HepG2 (cell line): ENCODE results near the gene NFS1. TPM values are rescaled to one million over a fixed set of nuclear protein-coding genes. Genes with fewer than 3 reads are reported as not detected.

Experiments used
- ARNTL ChIP-seq: sonication (generic); formaldehyde crosslinking; IDR thresholded peaks from 2 replicates; pipeline ENCODE4 v1.4.0; 2020; ENCODE audit warnings: mild to moderate bottlenecking, missing genetic modification reagents
- ELF3 ChIP-seq: IDR thresholded peaks from 2 replicates; pipeline ENCODE4 v1.6.1; 2016; ENCODE audit warnings: missing genetic modification reagents, missing compliant biosample characterization
- EP300 ChIP-seq, 3 experiments: sonication (generic) in 1 of 3; formaldehyde crosslinking in 1 of 3; IDR thresholded peaks; 2 replicates each; pipeline versions ENCODE4 v1.5.1 to v1.6.1; 2011 to 2020; ENCODE audit warnings: low read depth in 2 of 3, low read length in 2 of 3, borderline replicate concordance in 1 of 3, improper control_type of control experiment in 1 of 3, mild to moderate bottlenecking in 1 of 3, missing genetic modification reagents in 1 of 3, moderate library complexity in 1 of 3
- JARID2 ChIP-seq: sonication (generic); formaldehyde crosslinking; IDR thresholded peaks from 2 replicates; pipeline ENCODE4 v1.8.1; 2023; ENCODE audit warnings: missing genetic modification reagents, inconsistent platforms; ENCODE audit not compliant: insufficient replicate concordance
- KLF13 ChIP-seq: sonication (generic); formaldehyde crosslinking; IDR thresholded peaks from 2 replicates; pipeline ENCODE4 v1.4.0; 2020; ENCODE audit warnings: mild to moderate bottlenecking, missing genetic modification reagents
- KLF15 ChIP-seq: sonication (generic); formaldehyde crosslinking; IDR thresholded peaks from 2 replicates; pipeline ENCODE4 v1.8.1; 2023; ENCODE audit warnings: borderline replicate concordance, mild to moderate bottlenecking, inconsistent platforms, missing genetic modification reagents, mixed read lengths
- KLF9 ChIP-seq: IDR thresholded peaks from 2 replicates; pipeline ENCODE4 v1.6.1; 2016; ENCODE audit warnings: low read depth
- NR2F1 ChIP-seq, 2 experiments: fragments of 450-650 bp in 1 of 2; formaldehyde crosslinking in 1 of 2; IDR thresholded peaks; 2 replicates each; pipeline versions ENCODE4 v1.5.0 to v1.6.1; 2016 to 2020; ENCODE audit warnings: mild to moderate bottlenecking in 1 of 2, missing compliant biosample characterization in 1 of 2, missing genetic modification reagents in 1 of 2, moderate library complexity in 1 of 2
- PCBP2 ChIP-seq: fragments of 200-400 bp; formaldehyde crosslinking; optimal IDR thresholded peaks from 2 replicates; pipeline ENCODE3; 2018; ENCODE audit warnings: low read length, low read depth; ENCODE audit not compliant: poor library complexity, severe bottlenecking
- SKIL ChIP-seq: sonication (generic); formaldehyde crosslinking; IDR thresholded peaks from 2 replicates; pipeline ENCODE4 v1.8.0; 2022; ENCODE audit warnings: missing genetic modification reagents, mild to moderate bottlenecking, moderate library complexity, borderline replicate concordance
- SMARCC2 ChIP-seq: fragments of 450-650 bp; IDR thresholded peaks from 2 replicates; pipeline ENCODE4 v1.6.1; 2017; ENCODE audit warnings: antibody characterized with exemption, mild to moderate bottlenecking
- THRA ChIP-seq: sonication (generic); formaldehyde crosslinking; IDR thresholded peaks from 2 replicates; pipeline ENCODE4 v1.4.0; 2020; ENCODE audit warnings: missing genetic modification reagents, borderline replicate concordance
- ZBTB34 ChIP-seq: sonication (generic); formaldehyde crosslinking; IDR thresholded peaks from 2 replicates; pipeline ENCODE4 v1.8.0; 2022; ENCODE audit warnings: mild to moderate bottlenecking, missing genetic modification reagents
- ZNF382 ChIP-seq: sonication (generic); formaldehyde crosslinking; IDR thresholded peaks from 2 replicates; pipeline ENCODE4 v1.5.0; 2020; ENCODE audit warnings: missing genetic modification reagents, mild to moderate bottlenecking, borderline replicate concordance
- ZNF510 ChIP-seq: sonication (generic); formaldehyde crosslinking; IDR thresholded peaks from 2 replicates; pipeline ENCODE4 v1.4.0; 2020; ENCODE audit warnings: low read depth, mild to moderate bottlenecking, missing genetic modification reagents
- ZNF570 ChIP-seq: sonication (generic); formaldehyde crosslinking; IDR thresholded peaks from 2 replicates; pipeline ENCODE4 v1.4.0; 2020; ENCODE audit warnings: mild to moderate bottlenecking, missing genetic modification reagents, borderline replicate concordance
- ZNF766 ChIP-seq: sonication (generic); formaldehyde crosslinking; IDR thresholded peaks from 2 replicates; pipeline ENCODE4 v1.5.0; 2020; ENCODE audit warnings: missing genetic modification reagents, borderline replicate concordance
- ZNF792 ChIP-seq: IDR thresholded peaks from 2 replicates; pipeline ENCODE4 v1.6.1; 2016
- polyA plus RNA-seq, 8 experiments: library from polyadenylated mRNA; depleted of rRNA in 3 of 8; stranded (reverse) in 7 of 8; unstranded in 1 of 8; fragments of >200 nt; fragmentation: Illumina TruSeq in 4 of 8; extraction: Trizol in 4 of 8; gene quantifications; 2 replicates each; pipeline versions ENCODE4 v1.2.1 to v1.2.3, GENCODE V29; 2011 to 2016; ENCODE audit warnings: low read depth in 4 of 8, missing spikeins in 1 of 8, mixed read lengths in 1 of 8; ENCODE audit not compliant: insufficient read depth in 1 of 8
- total RNA-seq, 5 experiments: library from RNA; depleted of rRNA; stranded (reverse); fragments of >200 nt; fragmentation: Illumina TruSeq; extraction: Trizol; gene quantifications; 2 replicates each; pipeline ENCODE4 v1.2.3, GENCODE V29; 2016; ENCODE audit warnings: low read depth in 1 of 5
- TF ChIP-seq, protein P1 (sequence below): fragments of 450-650 bp; IDR thresholded peaks from 2 replicates; pipeline ENCODE4 v1.6.1; 2017; ENCODE audit warnings: mild to moderate bottlenecking

Gene NFS1
- total and polyA plus RNA-seq, 2 of the 13 experiments (the other 11 are each of a cell fraction or from before 2014, with no cell fraction given) = 65.9 to 88.1 TPM

DNA sequence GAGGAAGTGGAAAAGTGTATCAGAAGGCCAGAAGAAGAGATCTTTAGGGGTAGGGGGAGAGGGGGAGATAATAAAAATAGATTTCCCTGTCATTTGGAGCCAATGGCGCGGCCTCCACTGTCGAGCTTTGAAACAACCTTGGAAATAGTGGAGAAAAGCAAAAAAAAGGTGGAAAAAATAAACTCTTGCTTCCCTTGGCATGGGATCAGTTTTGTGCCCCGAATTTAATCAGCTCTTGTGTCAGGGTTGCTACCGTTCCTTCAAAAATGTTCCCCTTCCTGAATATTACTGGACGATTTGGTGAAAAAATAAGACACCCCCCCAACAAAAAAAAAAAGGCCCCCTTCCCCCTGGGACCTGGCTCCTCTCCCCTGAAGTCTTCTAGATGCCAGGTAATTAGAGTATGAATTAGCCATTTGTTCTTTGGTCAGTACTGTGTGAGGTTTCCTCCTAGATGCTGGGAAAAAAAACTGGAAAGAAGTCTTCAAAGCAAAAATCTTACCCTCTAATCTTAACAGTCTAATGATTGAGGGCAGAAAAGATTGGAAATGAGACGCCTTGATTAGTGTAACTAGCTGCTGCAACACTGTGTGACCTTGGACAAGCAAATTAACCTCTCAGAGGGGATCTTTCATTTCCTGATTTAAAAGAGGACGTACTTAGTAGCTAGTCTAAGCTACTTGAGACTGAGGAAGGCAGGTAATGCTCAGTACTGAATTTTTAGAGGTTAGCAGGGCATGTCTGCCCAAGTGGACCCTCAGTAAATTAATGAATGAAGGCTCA is 43.8 kb upstream of the NFS1 start (continued):
- TF ChIP-seq THRA (CRISPR knock-in tag) = no peak; the same call in 1 of the 2 replicates
- 0 out of 2 replicates have a peak, but pooled peaks have one; percentile 10 for TF ChIP-seq KLF9
- TF ChIP-seq ZNF766 (CRISPR knock-in tag) = 0 out of 2 replicates have a peak, but pooled peaks have one; percentile 12
- no peak for TF ChIP-seq ARNTL (CRISPR knock-in tag)
- no peak for TF ChIP-seq KLF13 (CRISPR knock-in tag)
- TF ChIP-seq JARID2 (CRISPR knock-in tag) = no peak
- TF ChIP-seq ZBTB34 (CRISPR knock-in tag) = no peak; the same call in 1 of the 2 replicates
- TF ChIP-seq, protein P1, sequence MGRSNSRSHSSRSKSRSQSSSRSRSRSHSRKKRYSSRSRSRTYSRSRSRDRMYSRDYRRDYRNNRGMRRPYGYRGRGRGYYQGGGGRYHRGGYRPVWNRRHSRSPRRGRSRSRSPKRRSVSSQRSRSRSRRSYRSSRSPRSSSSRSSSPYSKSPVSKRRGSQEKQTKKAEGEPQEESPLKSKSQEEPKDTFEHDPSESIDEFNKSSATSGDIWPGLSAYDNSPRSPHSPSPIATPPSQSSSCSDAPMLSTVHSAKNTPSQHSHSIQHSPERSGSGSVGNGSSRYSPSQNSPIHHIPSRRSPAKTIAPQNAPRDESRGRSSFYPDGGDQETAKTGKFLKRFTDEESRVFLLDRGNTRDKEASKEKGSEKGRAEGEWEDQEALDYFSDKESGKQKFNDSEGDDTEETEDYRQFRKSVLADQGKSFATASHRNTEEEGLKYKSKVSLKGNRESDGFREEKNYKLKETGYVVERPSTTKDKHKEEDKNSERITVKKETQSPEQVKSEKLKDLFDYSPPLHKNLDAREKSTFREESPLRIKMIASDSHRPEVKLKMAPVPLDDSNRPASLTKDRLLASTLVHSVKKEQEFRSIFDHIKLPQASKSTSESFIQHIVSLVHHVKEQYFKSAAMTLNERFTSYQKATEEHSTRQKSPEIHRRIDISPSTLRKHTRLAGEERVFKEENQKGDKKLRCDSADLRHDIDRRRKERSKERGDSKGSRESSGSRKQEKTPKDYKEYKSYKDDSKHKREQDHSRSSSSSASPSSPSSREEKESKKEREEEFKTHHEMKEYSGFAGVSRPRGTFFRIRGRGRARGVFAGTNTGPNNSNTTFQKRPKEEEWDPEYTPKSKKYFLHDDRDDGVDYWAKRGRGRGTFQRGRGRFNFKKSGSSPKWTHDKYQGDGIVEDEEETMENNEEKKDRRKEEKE = no peak
- no peak for TF ChIP-seq KLF15
- TF ChIP-seq PCBP2 = peak; percentile 85
- peak; percentile 35; the same call in 1 of the 2 replicates for TF ChIP-seq SMARCC2
- no peak; a peak in 1 of 4 replicates for TF ChIP-seq EP300 (IDR thresholded peaks at IDR 0.05; ENCODE audit: low read depth in 2 of 2, low read length in 2 of 2)
- no peak for TF ChIP-seq EP300 (CRISPR knock-in tag; IDR thresholded peaks at IDR 0.05; ENCODE audit: borderline replicate concordance)
- no peak for TF ChIP-seq ZNF510
- no peak for TF ChIP-seq SKIL (CRISPR knock-in tag)
- TF ChIP-seq ZNF792 (CRISPR knock-in tag) = 0 out of 2 replicates have a peak, but pooled peaks have one; percentile 32
- TF ChIP-seq NR2F1 (CRISPR knock-in tag; IDR thresholded peaks at IDR 0.05) = peak in 1 of 2 experiments; percentile 58; a peak in 1 of 4 replicates
- TF ChIP-seq ELF3 (CRISPR knock-in tag) = peak; percentile 45; the same call in 1 of the 2 replicates
- no peak for TF ChIP-seq ZNF382 (CRISPR knock-in tag)
- TF ChIP-seq ZNF570 (CRISPR knock-in tag) = 0 out of 2 replicates have a peak, but pooled peaks have one; percentile 19
